NCI-H1105 treated with DMSO at 0.1 percent for 48 hours (cell line): Measurements from ENCODE around the gene LGR4.
A peak's percentile ranks its signal among the peaks of the same experiment; 100 is the strongest.

ENCODE experiments used
- DNase-seq: peaks from one replicate; lab custom pipeline; 2025; lab: John Stamatoyannopoulos, UW

The LGR4 gene

GRCh38 chr11:27425814-27426213, 46.8 kb downstream of the LGR4 start:
- DNase-seq, result no peak

GRCh38 chr11:27423125-27423524, 49.5 kb downstream of the LGR4 start:
- no peak for DNase-seq

GRCh38 chr11:27421819-27422494, 50.6 kb downstream of the LGR4 start:
- DNase-seq, result peak; percentile 62

GRCh38 chr11:27420722-27421572, 51.6 kb downstream of the LGR4 start:
- peak; percentile 34 for DNase-seq

GRCh38 chr11:27420217-27420616, 52.4 kb downstream of the LGR4 start:
- DNase-seq, result no peak

- no peak for DNase-seq
Observed at GRCh38 chr11:27418356-27418755, 54.2 kb downstream of the LGR4 start.

GRCh38 chr11:27416568-27417176, 55.9 kb downstream of the LGR4 start:
- DNase-seq, result no peak

- DNase-seq, result no peak
Observed at GRCh38 chr11:27414644-27415043, 57.9 kb downstream of the LGR4 start.

GRCh38 chr11:27413218-27413617, 59.4 kb downstream of the LGR4 start:
- DNase-seq, result no peak

- no peak for DNase-seq
Observed at GRCh38 chr11:27412192-27412691, 60.3 kb downstream of the LGR4 start.

- DNase-seq, result no peak
Observed at GRCh38 chr11:27411328-27411727, 61.3 kb downstream of the LGR4 start.

GRCh38 chr11:27410272-27410671, 62.3 kb downstream of the LGR4 start:
- no peak for DNase-seq

GRCh38 chr11:27409742-27410141, 62.8 kb downstream of the LGR4 start:
- no peak for DNase-seq

GRCh38 chr11:27409049-27409448, 63.5 kb downstream of the LGR4 start:
- no peak for DNase-seq

GRCh38 chr11:27408246-27408800, 64.3 kb downstream of the LGR4 start:
- DNase-seq, result no peak

- no peak for DNase-seq
Observed at GRCh38 chr11:27406498-27407354, 65.9 kb downstream of the LGR4 start.

- no peak for DNase-seq
Observed at GRCh38 chr11:27405134-27405533, 67.5 kb downstream of the LGR4 start.

- DNase-seq, result no peak
Observed at GRCh38 chr11:27404427-27404826, 68.2 kb downstream of the LGR4 start.

GRCh38 chr11:27403195-27403594, 69.4 kb downstream of the LGR4 start:
- DNase-seq, result no peak

- no peak for DNase-seq
Observed at GRCh38 chr11:27402450-27402849, 70.1 kb downstream of the LGR4 start.

GRCh38 chr11:27401833-27402316, 70.7 kb downstream of the LGR4 start:
- DNase-seq, result no peak
